ENCODE measurements around the gene ASF1B. TPM values are rescaled to one million over a fixed set of nuclear protein-coding genes. Genes with fewer than 3 reads are reported as not detected.

Gene ASF1B
- total RNA-seq, 1 donor from 2014 or later, result 2.8 TPM

DNA sequence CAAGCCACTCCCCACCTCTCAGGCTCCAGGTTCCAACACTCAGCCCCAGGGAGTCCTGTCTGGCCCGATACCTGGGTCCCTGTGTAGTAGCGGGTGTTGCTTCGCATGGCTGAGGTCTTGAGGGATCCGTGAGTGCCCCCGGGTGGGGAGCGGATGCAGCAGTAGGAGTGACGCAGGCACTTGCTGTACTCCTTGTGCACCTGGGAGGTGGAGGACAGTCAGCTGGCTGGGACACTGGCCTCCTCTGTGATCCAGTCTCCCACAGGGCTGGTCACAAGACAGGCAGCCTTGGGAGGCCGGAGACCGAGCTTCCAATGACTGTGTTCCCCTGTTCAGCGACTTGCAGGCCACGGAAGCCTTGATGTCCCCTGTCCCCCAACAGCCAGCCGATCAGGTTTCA, 16.3 kb upstream of the ASF1B start:
- H3K27ac Mint-ChIP-seq (ENCODE audit: unreplicated experiment), result no peak overlapping the region

GRCh38 chr19:14150770-14151661, 14.6 kb upstream of the ASF1B start:
- H3K4me3 Mint-ChIP-seq (ENCODE audit: unreplicated experiment), result no peak overlapping the region
- TF ChIP-seq CTCF (IDR thresholded peaks at IDR 0.05), result no peak
- H3K4me1 Mint-ChIP-seq (ENCODE audit: low read depth), result peaks cover 27% of the 10 kb centered on the region
- H3K27me3 Mint-ChIP-seq (ENCODE audit: low read depth), result no peaks in the 10 kb centered on the region
- no peaks in the 10 kb centered on the region for H3K9me3 Mint-ChIP-seq (ENCODE audit: low read depth)
- no peak for DNase-seq (ENCODE audit: low spot score)
- no peak overlapping the region for H3K27ac Mint-ChIP-seq (ENCODE audit: unreplicated experiment)
- peaks cover 4% of the 10 kb centered on the region for H3K36me3 Mint-ChIP-seq (ENCODE audit: low read depth)

More for the DNA sequence above, 16.3 kb upstream of the ASF1B start:
- Mint-ChIP-seq H3K36me3 (ENCODE audit: low read depth) (peaks cover 8% of the 10 kb centered on the region), H3K4me3 (ENCODE audit: unreplicated experiment) (no peak overlapping the region), H3K4me1 (ENCODE audit: low read depth) (peaks cover 10% of the 10 kb centered on the region), H3K27me3 (ENCODE audit: low read depth) (no peaks in the 10 kb centered on the region), H3K9me3 (ENCODE audit: low read depth) (no peaks in the 10 kb centered on the region)
- DNase-seq (ENCODE audit: low spot score), result no peak
- TF ChIP-seq CTCF (IDR thresholded peaks at IDR 0.05), result no peak

DNA sequence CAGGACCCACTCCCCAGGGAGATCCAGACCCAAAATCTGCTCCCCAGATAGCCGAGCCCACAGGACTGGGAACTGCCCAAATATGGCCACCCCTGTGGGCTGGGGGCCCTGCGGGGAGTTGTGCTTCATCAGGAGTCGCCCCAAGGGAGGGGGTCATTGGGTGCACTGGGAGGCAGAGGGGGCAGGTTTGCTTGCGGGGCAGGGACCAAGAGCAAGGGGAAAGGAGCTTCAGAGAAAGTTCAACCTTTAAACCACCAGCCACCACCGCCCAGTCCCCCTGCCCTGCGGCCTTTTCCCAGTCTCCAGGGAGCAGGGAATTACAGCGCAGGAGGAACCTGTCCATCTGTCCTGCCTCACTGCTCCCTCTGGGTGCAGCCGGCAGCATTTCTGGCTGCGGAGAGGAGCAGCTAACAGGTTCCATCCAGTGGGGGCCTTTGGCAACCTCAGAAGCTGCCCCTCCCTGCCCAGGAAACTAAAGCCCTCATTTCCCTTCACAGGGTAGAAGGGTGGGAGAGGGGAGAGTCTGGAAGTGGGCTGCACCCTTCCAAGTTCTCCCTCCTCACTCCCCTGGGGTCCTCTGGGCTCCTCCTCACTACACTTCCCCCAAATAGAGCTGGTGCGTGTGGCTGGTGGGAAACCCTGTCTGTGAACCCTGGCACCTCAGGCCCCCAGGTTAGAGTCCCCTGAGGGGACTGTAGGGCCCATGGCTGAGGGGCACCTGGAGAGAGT, 13.8 kb upstream of the ASF1B start:
- Mint-ChIP-seq H3K9me3 (ENCODE audit: low read depth) (no peaks in the 10 kb centered on the region), H3K4me3 (ENCODE audit: unreplicated experiment) (no peak overlapping the region), H3K27ac (ENCODE audit: unreplicated experiment) (no peak overlapping the region), H3K36me3 (ENCODE audit: low read depth) (peaks cover 4% of the 10 kb centered on the region), H3K4me1 (ENCODE audit: low read depth) (peaks cover 34% of the 10 kb centered on the region), H3K27me3 (ENCODE audit: low read depth) (no peaks in the 10 kb centered on the region)
- DNase-seq (ENCODE audit: low spot score), result no peak
- no peak for TF ChIP-seq CTCF (IDR thresholded peaks at IDR 0.05)

DNA sequence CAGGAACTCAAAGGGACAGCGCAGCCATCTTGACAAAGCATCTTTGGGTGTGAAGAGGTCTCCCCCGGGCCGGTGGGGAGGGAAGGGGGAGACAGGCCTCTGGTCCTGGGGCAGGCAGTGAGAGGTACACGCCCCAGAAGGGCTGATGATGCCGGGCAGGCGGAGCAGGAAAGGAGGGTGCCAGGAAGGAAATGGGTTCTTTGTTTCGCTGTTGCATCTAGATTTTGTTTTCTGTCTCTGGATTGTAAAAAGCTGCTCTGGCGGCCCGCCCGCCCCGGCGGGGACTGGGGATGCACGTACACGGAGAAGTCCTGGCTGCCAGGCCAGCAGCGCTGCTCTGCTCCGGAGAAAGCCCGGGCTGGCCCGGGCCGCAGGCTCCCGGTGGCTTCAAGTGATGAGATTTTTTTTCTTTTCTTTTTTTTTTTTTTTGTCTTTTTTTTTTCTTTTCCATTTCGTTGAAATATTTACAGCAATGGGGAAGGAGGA, 13.2 kb upstream of the ASF1B start:
- DNase-seq (ENCODE audit: low spot score), result no peak
- Mint-ChIP-seq H3K27me3 (ENCODE audit: low read depth) (no peaks in the 10 kb centered on the region), H3K27ac (ENCODE audit: unreplicated experiment) (no peak overlapping the region), H3K9me3 (ENCODE audit: low read depth) (no peaks in the 10 kb centered on the region), H3K4me1 (ENCODE audit: low read depth) (peaks cover 36% of the 10 kb centered on the region), H3K36me3 (ENCODE audit: low read depth) (peaks cover 4% of the 10 kb centered on the region), H3K4me3 (ENCODE audit: unreplicated experiment) (no peak overlapping the region)
- TF ChIP-seq CTCF (IDR thresholded peaks at IDR 0.05), result no peak

GRCh38 chr19:14148751-14149410, 12.5 kb upstream of the ASF1B start:
- TF ChIP-seq CTCF (IDR thresholded peaks at IDR 0.05), result no peak
- Mint-ChIP-seq H3K36me3 (ENCODE audit: low read depth) (peaks cover 4% of the 10 kb centered on the region), H3K9me3 (ENCODE audit: low read depth) (no peaks in the 10 kb centered on the region), H3K4me3 (ENCODE audit: unreplicated experiment) (no peak overlapping the region), H3K4me1 (ENCODE audit: low read depth) (peaks cover 36% of the 10 kb centered on the region), H3K27me3 (ENCODE audit: low read depth) (no peaks in the 10 kb centered on the region), H3K27ac (ENCODE audit: unreplicated experiment) (no peak overlapping the region)
- DNase-seq (ENCODE audit: low spot score), result no peak
